NCI-H2227 (cell line): Measurements from ENCODE around the gene CCDC196.
"Not testable (repeated sequence)": the region's sequence is repeated elsewhere in the genome, so short reads cannot be mapped to it uniquely, and the experiment has no call there.

Experiments used
- DNase-seq: peaks from one replicate; lab custom pipeline; 2025; ENCODE audit not compliant: unreplicated experiment; lab: John Stamatoyannopoulos, UW

The CCDC196 gene

GRCh38 chr14:66495218-66496098 lies 9.3 kb downstream of the CCDC196 start:
- DNase-seq = peak; percentile 82

DNA sequence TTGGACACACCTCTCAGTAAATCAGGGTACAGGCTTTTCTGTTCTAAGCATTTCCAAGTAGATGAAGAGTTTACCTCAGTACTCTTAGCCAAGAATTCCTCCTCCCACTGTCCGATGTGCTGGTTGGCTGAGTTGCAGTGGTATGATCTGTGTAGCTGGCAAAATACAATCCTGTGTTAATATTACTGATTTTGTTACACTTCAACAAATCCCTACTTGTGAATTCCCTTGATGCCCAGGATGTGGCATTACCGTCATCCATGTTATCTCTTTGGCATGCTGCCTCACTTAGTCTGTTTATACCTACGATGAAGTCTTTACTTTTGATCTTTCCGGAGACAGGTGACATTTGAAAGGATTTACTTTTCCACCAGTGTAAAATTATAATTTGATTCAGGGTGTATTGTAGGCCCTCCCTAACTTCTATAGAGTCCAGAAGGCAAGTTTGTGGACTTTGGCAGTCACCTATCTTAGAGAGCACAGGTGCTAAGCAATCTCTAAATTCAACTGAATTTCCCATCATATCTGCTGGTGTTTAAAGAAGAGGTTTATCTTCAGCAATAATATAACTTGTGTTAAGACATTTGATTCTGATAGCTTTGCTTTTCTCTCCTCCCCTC lies 10.1 kb downstream of the CCDC196 start:
- no peak for DNase-seq

DNA sequence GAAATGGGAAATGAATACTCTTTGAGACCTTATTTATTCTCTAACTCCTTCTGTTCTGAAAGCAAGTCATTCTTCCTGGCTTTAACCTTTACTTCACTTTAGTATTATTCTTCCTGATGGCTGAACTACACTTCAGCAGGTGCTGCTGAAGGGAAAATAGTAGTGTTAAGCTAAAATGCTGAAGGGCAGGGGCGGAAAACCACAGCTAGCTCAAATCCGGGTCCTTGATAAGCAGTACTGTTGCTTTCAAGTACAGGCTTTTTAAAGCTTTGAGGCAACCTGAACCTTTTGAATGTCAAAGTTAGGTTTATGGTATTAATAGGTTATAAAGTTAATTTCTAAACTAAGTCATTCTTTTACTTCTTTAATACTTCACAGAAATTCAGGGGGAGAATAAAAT lies 10.7 kb downstream of the CCDC196 start:
- DNase-seq = no peak

GRCh38 chr14:66498311-66498710 lies 12.1 kb downstream of the CCDC196 start:
- DNase-seq = no peak

DNA sequence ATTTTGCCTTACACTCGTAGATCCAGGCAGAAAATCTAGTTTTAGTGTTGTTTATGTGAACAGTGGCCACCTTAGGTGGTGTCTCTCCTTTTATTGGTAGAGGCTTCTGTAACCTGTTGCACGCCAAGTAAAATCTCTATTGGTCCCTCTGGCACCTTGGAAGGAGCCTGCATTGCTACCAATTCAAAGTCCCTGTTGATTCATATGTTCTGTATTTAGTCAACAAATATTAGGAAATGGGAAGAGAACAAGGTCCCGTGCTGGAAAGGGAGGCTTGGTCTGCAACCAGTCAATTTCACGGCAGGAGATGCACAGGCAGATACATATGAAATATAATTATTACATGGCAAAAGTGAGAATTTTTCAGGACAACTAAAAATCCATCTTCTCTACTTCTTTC lies 15.4 kb downstream of the CCDC196 start:
- DNase-seq = no peak

DNA sequence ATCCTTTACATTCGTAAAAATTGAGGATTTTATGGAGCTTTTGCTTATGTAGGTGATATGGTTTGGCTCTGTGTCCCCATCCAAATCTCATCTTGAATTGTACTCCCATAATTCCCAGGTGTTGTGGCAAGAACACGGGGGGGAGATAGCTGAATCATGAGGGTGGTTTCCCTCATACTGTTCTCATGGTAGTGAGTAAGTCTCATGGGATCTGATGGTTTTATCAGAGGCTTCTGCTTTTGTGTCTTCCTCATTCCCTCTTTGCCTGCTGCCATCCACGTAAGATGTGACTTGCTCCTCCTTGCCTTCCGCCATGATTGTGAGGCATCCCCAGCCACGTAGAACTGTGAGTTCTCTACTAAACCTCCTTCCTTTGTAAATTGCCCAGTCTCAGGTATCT lies 16.7 kb downstream of the CCDC196 start:
- not testable (repeated sequence) for DNase-seq

- DNase-seq = no peak
Observed at GRCh38 chr14:66503532-66503931, 17.4 kb downstream of the CCDC196 start.

DNA sequence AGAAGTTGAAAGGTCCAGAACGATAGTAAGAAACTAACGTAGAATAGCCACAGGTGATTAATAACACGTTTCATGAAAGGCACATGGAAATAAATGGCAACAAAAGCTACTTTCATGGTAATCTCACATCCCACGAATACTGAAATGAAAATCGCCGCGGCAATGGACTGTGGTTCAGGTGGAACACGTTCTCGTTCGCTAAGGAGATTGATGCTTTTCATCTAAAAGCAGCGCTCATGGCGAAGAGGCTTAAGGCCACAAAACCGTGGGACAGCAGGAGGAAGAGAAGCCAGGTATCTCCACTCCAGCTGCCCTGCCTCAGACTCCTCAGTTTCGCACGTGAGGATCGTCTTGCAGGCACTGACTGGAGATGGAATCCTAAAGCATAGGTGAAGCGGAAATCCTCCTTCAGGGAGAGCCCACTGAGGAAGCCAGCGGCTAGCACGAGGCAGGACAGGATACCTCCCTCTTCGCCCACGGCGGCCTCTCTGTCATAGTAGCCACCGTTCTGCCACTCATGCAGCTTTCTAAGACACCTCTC lies 21.1 kb downstream of the CCDC196 start:
- DNase-seq = peak; percentile 78

DNA sequence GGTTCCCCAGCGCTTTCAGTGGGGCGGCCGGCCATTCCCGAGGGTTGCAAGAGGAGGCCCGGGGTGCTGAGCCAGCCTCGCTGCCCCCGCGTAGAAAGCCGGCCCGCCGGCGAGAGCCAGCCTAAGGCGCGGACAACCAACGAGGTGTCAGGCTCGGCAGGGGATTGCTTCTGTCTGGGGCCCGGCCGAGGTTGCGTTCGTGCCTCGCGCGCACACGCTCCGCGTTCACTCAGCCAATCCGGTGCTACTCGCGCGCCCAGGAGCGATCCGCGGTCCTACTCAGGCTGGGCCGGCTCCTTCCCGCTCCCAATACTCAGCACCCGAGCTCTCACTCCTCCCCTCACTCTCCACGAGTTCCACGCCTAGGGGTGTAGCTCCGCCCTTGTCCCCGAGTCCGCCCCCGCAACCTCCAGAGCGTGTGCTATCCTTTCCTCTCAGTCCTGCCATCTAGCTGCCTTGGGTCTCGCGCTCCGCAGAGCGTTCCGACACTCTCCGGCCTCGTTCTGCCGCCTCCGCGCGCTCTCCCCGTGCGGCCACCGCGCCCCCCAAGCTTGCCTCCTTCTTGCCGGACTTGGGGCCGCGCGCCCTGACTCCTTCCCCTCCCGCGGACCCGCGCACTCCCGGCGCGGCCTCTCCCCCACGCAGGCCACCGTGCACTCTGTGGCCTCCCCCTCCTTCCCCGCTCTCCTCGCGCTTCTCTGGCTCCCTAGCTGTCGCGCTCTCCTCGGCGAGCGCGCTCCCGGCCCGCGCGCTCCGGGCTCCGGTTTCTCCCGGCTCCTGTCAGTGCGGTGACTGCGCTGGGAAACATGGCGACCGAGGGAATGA lies 21.8 kb downstream of the CCDC196 start, which contains the start of gene GPHN:
Gene GPHN, plus strand, starts transcription at position 426 of the 825 bp plus-strand sequence.
- peak; percentile 98 for DNase-seq

GRCh38 chr14:66508547-66508845 lies 22.3 kb downstream of the CCDC196 start:
- no peak for DNase-seq

- peak; percentile 64 for DNase-seq
Observed at GRCh38 chr14:66508846-66509621, 22.9 kb downstream of the CCDC196 start.

GRCh38 chr14:66509874-66510273 lies 23.7 kb downstream of the CCDC196 start:
- no peak for DNase-seq

DNA sequence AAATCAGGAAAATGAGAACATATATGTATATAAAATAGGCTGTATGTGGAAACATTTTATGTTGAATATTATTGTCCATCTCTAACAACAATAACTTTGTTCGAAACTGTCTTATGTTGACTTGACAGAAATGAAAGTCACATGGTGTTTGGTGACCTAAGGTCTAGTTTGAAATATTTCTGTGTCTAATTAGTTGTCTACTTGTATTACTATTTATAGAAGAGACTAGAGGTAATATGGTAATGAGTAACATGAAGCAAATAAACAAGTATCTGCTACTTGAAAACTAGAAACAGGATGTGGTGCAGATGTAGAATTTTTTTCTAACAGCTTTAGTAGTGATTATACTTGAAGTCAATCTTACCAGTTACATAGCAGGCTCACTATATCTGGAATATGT lies 25.7 kb downstream of the CCDC196 start:
- no peak for DNase-seq

GRCh38 chr14:66514213-66514612 lies 28.0 kb downstream of the CCDC196 start:
- no peak for DNase-seq

DNA sequence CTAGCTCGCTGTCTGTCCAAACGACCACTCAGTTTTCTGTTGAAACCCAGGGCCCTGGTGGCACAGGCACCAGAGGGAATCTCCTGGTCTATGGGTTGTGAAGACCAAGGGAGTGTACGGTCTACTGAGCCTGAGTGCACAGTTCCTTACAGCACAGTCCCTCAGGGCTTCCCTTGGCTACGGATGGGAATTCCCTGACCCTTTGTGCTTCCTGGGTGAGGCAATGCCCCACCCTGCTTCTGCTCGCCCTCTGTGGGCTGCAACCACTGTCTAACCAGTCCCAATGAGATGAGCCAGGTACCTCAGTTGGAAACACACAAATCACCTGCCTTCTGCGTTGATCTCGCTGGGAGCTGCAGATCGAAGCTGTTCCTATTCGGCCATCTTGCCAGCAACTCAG lies 44.4 kb downstream of the CCDC196 start:
- no peak for DNase-seq

- DNase-seq = no peak
Observed at GRCh38 chr14:66539034-66539433, 52.9 kb downstream of the CCDC196 start.

GRCh38 chr14:66540038-66540437 lies 53.9 kb downstream of the CCDC196 start:
- DNase-seq = no peak

DNA sequence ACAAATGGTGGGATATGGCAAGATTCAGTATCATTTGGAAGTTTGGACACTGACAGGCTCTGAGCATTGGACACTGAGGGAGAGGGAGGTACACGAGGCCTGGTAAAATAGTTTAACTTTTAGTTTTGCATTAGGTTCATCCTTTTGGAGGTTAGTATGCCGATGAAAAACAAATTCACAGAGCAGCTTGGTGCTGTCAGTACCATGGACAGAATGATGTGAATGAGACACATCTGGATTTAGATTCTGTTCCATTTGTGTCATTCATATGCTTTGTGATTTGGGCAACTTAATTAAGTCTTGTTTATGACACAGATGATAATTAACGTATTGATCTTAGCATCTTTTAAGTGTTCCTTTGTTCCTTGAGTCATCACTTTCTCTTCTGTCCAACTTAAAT lies 55.5 kb downstream of the CCDC196 start:
- DNase-seq = no peak

- DNase-seq = no peak
Observed at GRCh38 chr14:66543996-66544395, 57.8 kb downstream of the CCDC196 start.

- DNase-seq = not testable (repeated sequence)
Observed at GRCh38 chr14:66545191-66545590, 59.0 kb downstream of the CCDC196 start.

DNA sequence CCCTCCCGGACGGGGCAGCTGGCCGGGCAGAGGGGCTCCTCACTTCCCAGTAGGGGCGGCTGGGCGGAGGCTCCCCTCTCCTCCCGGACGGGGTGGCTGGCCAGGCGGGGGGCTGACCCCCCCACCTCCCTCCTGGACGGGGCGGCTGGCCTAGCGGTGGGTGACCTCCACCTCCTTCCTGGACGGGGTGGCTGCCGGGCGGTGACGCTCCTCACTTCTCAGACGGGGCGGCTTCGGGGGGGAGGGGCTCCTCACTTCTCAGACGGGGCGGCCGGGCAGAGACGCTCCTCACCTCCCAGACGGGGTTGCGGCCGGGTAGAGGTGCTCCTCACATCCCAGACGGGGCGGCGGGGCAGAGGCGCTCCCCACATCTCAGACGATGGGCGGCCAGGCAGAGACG lies 59.6 kb downstream of the CCDC196 start:
- DNase-seq = not testable (repeated sequence)
